Endothelial cell of umbilical vein (primary cell): ENCODE data around the gene ABHD17A. TPM values are rescaled to one million over a fixed set of nuclear protein-coding genes. Genes with fewer than 3 reads are reported as not detected.

Experiments
- BruUV-seq: library from RNA; stranded (reverse); fragments of 400-500 nt; replicated peaks from 2 replicates; lab custom pipeline; 2021; lab: Mats Ljungman, UMichigan
- CTCF ChIA-PET: fragments of 300-600, 350-600 bp; sonication (Branson Sonifier 250); formaldehyde crosslinking; loops from one replicate; lab custom pipeline; 2021; ENCODE audit warnings: antibody characterized with exemption, inconsistent platforms; lab: Charles Lee
- POLR2A ChIA-PET: fragments of 300-600, 350-600 bp; sonication (Branson Sonifier 250); formaldehyde crosslinking; loops from one replicate; lab custom pipeline; 2021; ENCODE audit warnings: antibody characterized with exemption, inconsistent platforms; lab: Charles Lee
- DNase-seq: peaks from one replicate; pipeline ENCODE4 v3.0.0-alpha.2; 2011; ENCODE audit warnings: low read depth, low spot score
- FAIRE-seq: peaks from 2 replicates; lab custom pipeline; 2011; peaks lifted over from hg19 to GRCh38; lab: Jason Lieb, UNC
- H2AFZ ChIP-seq: 2 replicates; pipeline ENCODE4 v1.6.0; 2012; ENCODE audit warnings: low read depth, low read length, control low read depth, inconsistent platforms
- H3K27ac ChIP-seq: 2 replicates; pipeline ENCODE4 v1.5.1; 2011; ENCODE audit warnings: low read depth, mild to moderate bottlenecking, control low read depth, low read length, moderate library complexity; ENCODE audit not compliant: insufficient read depth
- H3K27me3 ChIP-seq, 2 experiments: 2 replicates each; pipeline versions ENCODE4 v1.6.0 to v1.6.1; 2011; ENCODE audit warnings: low read length in 2 of 2, mixed read lengths in 1 of 2; ENCODE audit not compliant: control insufficient read depth in 2 of 2, insufficient read depth in 2 of 2
- H3K36me3 ChIP-seq, 2 experiments: 2 replicates in 1 of 2; 3 replicates in 1 of 2; pipeline ENCODE4 v1.5.1; 2011; ENCODE audit warnings: low read length in 2 of 2, mild to moderate bottlenecking in 1 of 2, moderate library complexity in 1 of 2; ENCODE audit not compliant: control insufficient read depth in 2 of 2, insufficient read depth in 2 of 2; ENCODE audit errors: extremely low read depth in 1 of 2
- H3K4me1 ChIP-seq: 3 replicates; pipeline ENCODE4 v1.5.1; 2011; ENCODE audit warnings: mild to moderate bottlenecking, low read length; ENCODE audit not compliant: control insufficient read depth, insufficient read depth; ENCODE audit errors: extremely low read depth
- H3K4me2 ChIP-seq: 2 replicates; pipeline ENCODE4 v1.6.1; 2011; ENCODE audit warnings: low read length, control low read depth, mixed read lengths; ENCODE audit not compliant: insufficient read depth
- H3K4me3 ChIP-seq, 3 experiments: fragments of 200-600 bp in 1 of 3; sonication (generic), shearing (Covaris generic) in 1 of 3; replicated peaks in 1 of 3; 2 replicates each; pipeline ENCODE4 v1.5.1; 2011 to 2016; ENCODE audit warnings: control low read depth in 3 of 3, low read length in 3 of 3, mild to moderate bottlenecking in 2 of 3, inconsistent platforms in 1 of 3, low read depth in 1 of 3, moderate library complexity in 1 of 3; ENCODE audit not compliant: insufficient read depth in 1 of 3
- H3K79me2 ChIP-seq: 2 replicates; pipeline ENCODE4 v1.6.0; 2012; ENCODE audit warnings: low read length, inconsistent platforms; ENCODE audit not compliant: control insufficient read depth, insufficient read depth
- H3K9ac ChIP-seq: replicated peaks from 2 replicates; pipeline ENCODE3; 2011; ENCODE audit warnings: low read length, control low read depth; ENCODE audit not compliant: insufficient read depth; ENCODE audit errors: extremely low read depth
- H3K9me1 ChIP-seq: replicated peaks from 3 replicates; pipeline ENCODE4 v1.6.0; 2011; ENCODE audit warnings: mild to moderate bottlenecking, low read length; ENCODE audit not compliant: control insufficient read depth, insufficient read depth; ENCODE audit errors: extremely low read depth
- H3K9me3 ChIP-seq: replicated peaks from 2 replicates; pipeline ENCODE4 v1.5.1; 2012; ENCODE audit warnings: low read length, inconsistent platforms; ENCODE audit not compliant: control insufficient read depth, insufficient read depth
- H4K20me1 ChIP-seq: replicated peaks from 2 replicates; pipeline ENCODE3; 2011; ENCODE audit warnings: mild to moderate bottlenecking, low read length; ENCODE audit not compliant: control insufficient read depth, insufficient read depth; ENCODE audit errors: extremely low read depth
- CTCF ChIP-seq, 2 donors: IDR thresholded peaks; 1 replicate in 1 of 2; 2 replicates in 1 of 2; pipeline ENCODE4 v1.5.1; 2011; ENCODE audit warnings: low read length in 2 of 2, mild to moderate bottlenecking in 2 of 2, moderate library complexity in 2 of 2, control low read depth in 1 of 2, inconsistent platforms in 1 of 2, low read depth in 1 of 2; ENCODE audit not compliant: insufficient read depth in 1 of 2; ENCODE audit errors: extremely low read depth in 1 of 2
- EZH2 ChIP-seq: IDR thresholded peaks from 2 replicates; pipeline ENCODE4 v1.6.1; 2012; ENCODE audit warnings: borderline replicate concordance, low read depth, mild to moderate bottlenecking, moderate library complexity, low read length, inconsistent platforms; ENCODE audit not compliant: severe bottlenecking
- FOS ChIP-seq: IDR thresholded peaks from 2 replicates; pipeline ENCODE4 v1.6.1; 2011; ENCODE audit warnings: mild to moderate bottlenecking, low read length, moderate library complexity, borderline replicate concordance; ENCODE audit not compliant: insufficient read depth
- GATA2 ChIP-seq: IDR thresholded peaks from 2 replicates; pipeline ENCODE4 v1.7.0; 2011; ENCODE audit warnings: low read depth, mild to moderate bottlenecking, moderate library complexity, mixed read lengths, low read length; ENCODE audit not compliant: insufficient read length, insufficient read depth
- JUN ChIP-seq: IDR thresholded peaks from 2 replicates; pipeline ENCODE4 v1.6.1; 2011; ENCODE audit warnings: borderline replicate concordance, low read depth; ENCODE audit not compliant: insufficient read length, insufficient read depth
- MAX ChIP-seq: IDR thresholded peaks from 2 replicates; pipeline ENCODE4 v1.6.1; 2011; ENCODE audit not compliant: insufficient read depth, insufficient read length
- MYC ChIP-seq: IDR thresholded peaks from one replicate; pipeline ENCODE4 v1.6.1; 2011; ENCODE audit warnings: mild to moderate bottlenecking, low read depth, low read length
- POLR2A ChIP-seq: IDR thresholded peaks from 2 replicates; pipeline ENCODE4 v1.6.1; 2012; ENCODE audit warnings: low read depth, mild to moderate bottlenecking, control low read depth, low read length
- POLR2AphosphoS5 ChIP-seq: IDR thresholded peaks from 2 replicates; pipeline ENCODE4 v1.6.1; 2012; ENCODE audit warnings: low read depth, mild to moderate bottlenecking, control low read depth, low read length, moderate library complexity; ENCODE audit not compliant: insufficient read depth
- dilution Hi-C: fragments of 300-500 bp; cut with MboI; formaldehyde crosslinking; loops from one replicate; pipeline ENCODE4 v1.15.0; 2019; ENCODE audit warnings: low sequenced_read_pairs; ENCODE audit not compliant: extremely low pct_ligation_motif_present
- intact Hi-C: fragments of 100-400 bp; cut with micrococcal nuclease; formaldehyde crosslinking; loops from one replicate; pipeline ENCODE4 v1.10.0; 2022
- polyA plus RNA-seq, 4 experiments: library from polyadenylated mRNA; depleted of rRNA in 3 of 4; stranded (reverse) in 3 of 4; unstranded in 1 of 4; fragments of >200 nt; gene quantifications; 2 replicates each; pipeline versions ENCODE4 v1.2.1 to v1.2.3, GENCODE V29; 2011 to 2012; ENCODE audit warnings: missing spikeins in 1 of 4
- total RNA-seq: library from RNA; stranded (reverse); gene quantifications from 2 replicates; pipeline ENCODE4 v1.2.3, GENCODE V29; 2021

Gene ABHD17A
- total and polyA plus RNA-seq, 2 donors (not counting 3 experiments of a cell fraction or from before 2014, with no cell fraction given) = 89.8 to 143 TPM

GRCh38 chr19:1911098-1911497 is 25.8 kb upstream of the ABHD17A start:
- dilution Hi-C loops = no loop called here
- Histone ChIP-seq H3K36me3 (peaks cover 0 to 13% of the 10 kb centered on the region in 2 experiments), H3K4me3 (no peak overlapping the region), H3K9me1 (no peaks in the 10 kb centered on the region), H3K79me2 (peaks cover 55% of the 10 kb centered on the region), H2AFZ (no peak overlapping the region), H4K20me1 (no peaks in the 10 kb centered on the region), H3K9ac (no peak overlapping the region), H3K9me3 (no peaks in the 10 kb centered on the region), H3K27ac (no peak overlapping the region), H3K27me3 (no peaks in the 10 kb centered on the region), H3K4me2 (no peak overlapping the region), H3K4me1 (no peaks in the 10 kb centered on the region)
- no peak for DNase-seq
- ChIA-PET POLR2A (no interaction called here), CTCF (interaction anchor here (0.6 to 0.7 kb wide), 2 partner anchors 13 kb away, joined by 3 read pairs; no protein-coding TSS in a partner anchor)
- intact Hi-C loops = no loop called here
- TF ChIP-seq MAX (no peak), FOS (no peak), POLR2AphosphoS5 (no peak), EZH2 (no peak), CTCF (IDR thresholded peaks at IDR 0.05; ENCODE audit: extremely low read depth in 1 of 2, insufficient read depth in 1 of 2, low read depth in 1 of 2, low read length in 2 of 2) (no peak), MYC (no peak), JUN (no peak), POLR2A (no peak), GATA2 (no peak)
- no TSS peak for BruUV-seq
- FAIRE-seq = peak; percentile 55
